ENCODE measurements around the gene PGRMC2.
"Not testable (repeated sequence)": the region's sequence is repeated elsewhere in the genome, so short reads cannot be mapped to it uniquely, and the experiment has no call there.

GRCh38 chr4:128259889-128260288 lies 27.7 kb downstream of the PGRMC2 start:
- not testable (repeated sequence) for TF ChIP-seq CTCF (IDR thresholded peaks at IDR 0.05; ENCODE audit: low read depth, low read length, poor library complexity, severe bottlenecking); EZH2phosphoT487 (IDR thresholded peaks at IDR 0.05; ENCODE audit: borderline replicate concordance, low read length)
